Neural crest cell (in vitro differentiated cells): ENCODE results near the gene TGM2. TPM values are rescaled to one million over a fixed set of nuclear protein-coding genes. Genes with fewer than 3 reads are reported as not detected.

Source experiments
- DNase-seq: peaks from one replicate; pipeline ENCODE4 v3.0.0; 2021; ENCODE audit warnings: low read depth, mixed read lengths, low spot score
- H3K27ac Mint-ChIP-seq: one replicate; pipeline ENCODE4 v1.8.0; 2021; ENCODE audit warnings: mild to moderate bottlenecking, mixed read lengths; ENCODE audit not compliant: unreplicated experiment
- H3K27me3 Mint-ChIP-seq: 2 replicates; pipeline ENCODE4 v1.8.0; 2021; ENCODE audit warnings: low read depth, mild to moderate bottlenecking, mixed read lengths
- H3K36me3 Mint-ChIP-seq: 2 replicates; pipeline ENCODE4 v1.8.0; 2021; ENCODE audit warnings: low read depth, mild to moderate bottlenecking, mixed read lengths
- H3K4me1 Mint-ChIP-seq: 2 replicates; pipeline ENCODE4 v1.8.0; 2021; ENCODE audit warnings: mixed read lengths
- H3K4me3 Mint-ChIP-seq: one replicate; pipeline ENCODE4 v1.8.0; 2021; ENCODE audit warnings: mild to moderate bottlenecking, mixed read lengths
- H3K9me3 Mint-ChIP-seq: 2 replicates; pipeline ENCODE4 v1.8.0; 2021; ENCODE audit warnings: mixed read lengths
- total RNA-seq: library from RNA; stranded (reverse); gene quantifications from 2 replicates; pipeline ENCODE4 v1.2.1, GENCODE V29; 2021
- TF ChIP-seq, protein P1 (sequence below): fragments of 200-600 bp; sonication (generic); conservative IDR thresholded peaks from 2 replicates; pipeline ENCODE4 v1.5.0; 2021; ENCODE audit warnings: antibody characterized with exemption, mild to moderate bottlenecking

TGM2 gene
- total RNA-seq, 1 donor from 2014 or later: 1.4 TPM

- TF ChIP-seq, protein P1, sequence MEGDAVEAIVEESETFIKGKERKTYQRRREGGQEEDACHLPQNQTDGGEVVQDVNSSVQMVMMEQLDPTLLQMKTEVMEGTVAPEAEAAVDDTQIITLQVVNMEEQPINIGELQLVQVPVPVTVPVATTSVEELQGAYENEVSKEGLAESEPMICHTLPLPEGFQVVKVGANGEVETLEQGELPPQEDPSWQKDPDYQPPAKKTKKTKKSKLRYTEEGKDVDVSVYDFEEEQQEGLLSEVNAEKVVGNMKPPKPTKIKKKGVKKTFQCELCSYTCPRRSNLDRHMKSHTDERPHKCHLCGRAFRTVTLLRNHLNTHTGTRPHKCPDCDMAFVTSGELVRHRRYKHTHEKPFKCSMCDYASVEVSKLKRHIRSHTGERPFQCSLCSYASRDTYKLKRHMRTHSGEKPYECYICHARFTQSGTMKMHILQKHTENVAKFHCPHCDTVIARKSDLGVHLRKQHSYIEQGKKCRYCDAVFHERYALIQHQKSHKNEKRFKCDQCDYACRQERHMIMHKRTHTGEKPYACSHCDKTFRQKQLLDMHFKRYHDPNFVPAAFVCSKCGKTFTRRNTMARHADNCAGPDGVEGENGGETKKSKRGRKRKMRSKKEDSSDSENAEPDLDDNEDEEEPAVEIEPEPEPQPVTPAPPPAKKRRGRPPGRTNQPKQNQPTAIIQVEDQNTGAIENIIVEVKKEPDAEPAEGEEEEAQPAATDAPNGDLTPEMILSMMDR: no peak
- Mint-ChIP-seq H3K36me3 (no peaks in the 10 kb centered on the region), H3K4me3 (no peak overlapping the region), H3K27ac (peak overlapping the region; percentile 23), H3K4me1 (peaks cover 42% of the 10 kb centered on the region), H3K9me3 (no peaks in the 10 kb centered on the region), H3K27me3 (no peaks in the 10 kb centered on the region)
- no peak for DNase-seq
Observed at GRCh38 chr20:38170219-38170825, 5.3 kb upstream of the TGM2 start.

DNA sequence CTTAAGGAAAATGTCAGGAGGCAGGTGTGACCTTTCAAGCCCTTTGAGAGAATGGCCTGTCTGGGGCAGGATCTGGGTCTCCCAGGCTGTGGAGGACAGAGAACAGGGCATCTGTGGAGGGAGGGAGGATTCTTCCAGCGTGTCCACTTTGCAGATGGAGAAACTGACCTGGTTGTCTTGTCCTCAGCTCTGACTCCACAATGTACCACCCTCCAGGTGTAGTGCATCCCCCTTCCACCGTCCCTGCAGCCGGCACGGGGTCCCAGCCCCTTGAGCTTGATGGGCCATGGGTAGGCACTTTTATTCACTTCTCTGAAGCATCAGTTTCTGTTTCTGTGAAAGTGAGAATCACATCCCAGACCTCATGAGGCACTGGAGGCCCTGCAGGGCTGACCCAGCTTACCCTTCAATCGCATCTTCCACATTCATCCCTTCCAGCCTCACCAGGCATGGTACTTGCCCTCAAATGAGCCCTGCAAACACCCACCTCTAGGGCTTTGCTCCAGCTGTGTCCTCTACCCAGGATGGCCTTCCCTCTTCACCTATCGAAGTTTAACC is 4.6 kb upstream of the TGM2 start:
- Mint-ChIP-seq H3K27ac (peak overlapping the region; percentile 23), H3K27me3 (no peaks in the 10 kb centered on the region), H3K9me3 (no peaks in the 10 kb centered on the region), H3K4me1 (peaks cover 39% of the 10 kb centered on the region), H3K36me3 (no peaks in the 10 kb centered on the region), H3K4me3 (no peak overlapping the region)
- TF ChIP-seq, protein P1: no peak
- DNase-seq: no peak

DNA sequence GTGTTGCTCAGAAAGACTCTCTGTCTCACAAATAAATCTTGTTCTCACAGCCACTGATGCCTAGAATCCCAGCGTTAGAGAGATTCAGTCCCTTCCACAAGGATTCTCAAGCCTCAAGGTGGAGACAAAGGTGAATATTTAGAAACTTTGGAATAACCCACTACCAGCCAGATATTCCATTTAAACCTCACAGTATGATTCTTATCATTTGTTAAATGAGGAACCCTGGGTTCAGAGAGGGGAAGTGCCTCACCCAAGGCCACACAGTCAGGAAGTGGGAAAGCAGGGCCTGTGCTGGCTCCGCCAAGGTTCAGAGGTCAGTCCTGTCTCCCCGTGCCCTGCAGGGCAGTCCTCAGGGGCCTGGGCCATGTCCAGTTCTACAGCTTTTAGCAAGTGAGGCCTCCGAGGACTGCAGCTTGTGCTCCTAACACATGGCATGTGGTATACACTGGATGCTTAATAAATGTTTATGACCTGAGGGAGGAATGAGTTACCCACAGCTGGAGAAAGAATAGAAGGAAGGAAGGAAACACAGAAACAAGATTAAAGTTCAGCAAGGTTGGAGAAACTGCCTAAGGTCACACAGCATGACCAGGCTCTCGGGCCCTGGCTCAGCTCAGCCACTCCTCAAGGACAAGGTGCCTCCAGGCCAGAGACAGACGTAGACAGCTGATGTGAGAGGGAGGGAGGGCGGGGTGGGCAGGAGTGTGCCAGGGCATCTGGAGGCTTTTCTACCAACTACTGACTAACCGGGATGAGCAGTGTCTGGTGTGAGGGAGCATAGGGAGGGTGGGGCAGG is 3.9 kb upstream of the TGM2 start:
- H3K27me3 Mint-ChIP-seq: no peaks in the 10 kb centered on the region
- H3K4me3 Mint-ChIP-seq: no peak overlapping the region
- H3K9me3 Mint-ChIP-seq: no peaks in the 10 kb centered on the region
- H3K27ac Mint-ChIP-seq: no peak overlapping the region
- no peaks in the 10 kb centered on the region for H3K36me3 Mint-ChIP-seq
- TF ChIP-seq, protein P1: no peak
- no peak for DNase-seq
- peaks cover 32% of the 10 kb centered on the region for H3K4me1 Mint-ChIP-seq

- Mint-ChIP-seq H3K4me1 (peaks cover 23% of the 10 kb centered on the region), H3K9me3 (no peaks in the 10 kb centered on the region), H3K27me3 (no peaks in the 10 kb centered on the region), H3K36me3 (no peaks in the 10 kb centered on the region), H3K4me3 (no peak overlapping the region), H3K27ac (no peak overlapping the region)
- DNase-seq: no peak
- TF ChIP-seq, protein P1: no peak
Observed at GRCh38 chr20:38167851-38168760, 3.0 kb upstream of the TGM2 start.

- Mint-ChIP-seq H3K36me3 (no peaks in the 10 kb centered on the region), H3K27me3 (no peaks in the 10 kb centered on the region), H3K9me3 (no peaks in the 10 kb centered on the region), H3K4me3 (no peak overlapping the region), H3K4me1 (peaks cover 18% of the 10 kb centered on the region), H3K27ac (no peak overlapping the region)
- TF ChIP-seq, protein P1: no peak
- DNase-seq: no peak
Observed at GRCh38 chr20:38167328-38167850, 2.3 kb upstream of the TGM2 start.
